Neural cell (in vitro differentiated cells): ENCODE measurements around the gene COG2. TPM values are rescaled to one million over a fixed set of nuclear protein-coding genes. Genes with fewer than 3 reads are reported as not detected.

Experiments used
- H2AFZ ChIP-seq: fragments of 200-600, 300-800 bp; sonication (generic), shearing (Covaris generic); 2 replicates; pipeline ENCODE4 v1.6.0; 2014; ENCODE audit warnings: low read depth, mild to moderate bottlenecking, antibody characterized with exemption, low read length, moderate library complexity
- H3F3A ChIP-seq: fragments of 200-600 bp; shearing (Covaris generic); 2 replicates; pipeline ENCODE4 v1.6.1; 2016; ENCODE audit warnings: mild to moderate bottlenecking, moderate library complexity, mixed read lengths, antibody characterized with exemption, low read length; ENCODE audit not compliant: insufficient read depth, poor library complexity, severe bottlenecking
- H3K27ac ChIP-seq: fragments of 200-600, 300-800 bp; sonication (generic), shearing (Covaris generic); 2 replicates; pipeline ENCODE4 v1.5.1; 2014; ENCODE audit warnings: mild to moderate bottlenecking, low read length, moderate library complexity
- H3K27me3 ChIP-seq: fragments of 300-800, 200-600 bp; sonication (generic), shearing (Covaris generic); 2 replicates; pipeline ENCODE4 v1.6.0; 2014; ENCODE audit warnings: mild to moderate bottlenecking, low read depth, low read length, moderate library complexity; ENCODE audit not compliant: insufficient read depth
- H3K36me3 ChIP-seq: fragments of 300-800, 200-600 bp; sonication (generic), shearing (Covaris generic); 2 replicates; pipeline ENCODE4 v1.5.1; 2014; ENCODE audit warnings: mild to moderate bottlenecking, antibody characterized with exemption, low read length, moderate library complexity; ENCODE audit not compliant: insufficient read depth
- H3K4me2 ChIP-seq: fragments of 300-800, 200-600 bp; sonication (generic), shearing (Covaris generic); 2 replicates; pipeline ENCODE4 v1.6.0; 2014; ENCODE audit warnings: mild to moderate bottlenecking, low read length
- H3K4me3 ChIP-seq: fragments of 300-800, 200-600 bp; sonication (generic), shearing (Covaris generic); 2 replicates; pipeline ENCODE4 v1.5.1; 2014; ENCODE audit warnings: mild to moderate bottlenecking, low read length, moderate library complexity
- H3K79me2 ChIP-seq: fragments of 200-600 bp; shearing (Covaris generic); replicated peaks from 2 replicates; pipeline ENCODE4 v1.6.0; 2014; ENCODE audit warnings: mild to moderate bottlenecking, low read length, moderate library complexity; ENCODE audit not compliant: insufficient read depth
- H3K9ac ChIP-seq: fragments of 300-800, 200-600 bp; sonication (generic), shearing (Covaris generic); 2 replicates; pipeline ENCODE4 v1.6.1; 2016; ENCODE audit warnings: mild to moderate bottlenecking, low read length, mixed read lengths
- H3K9me2 ChIP-seq: fragments of 200-600 bp; shearing (Covaris generic); 2 replicates; pipeline ENCODE4 v1.6.1; 2016; ENCODE audit warnings: mild to moderate bottlenecking, low read length, mixed read lengths; ENCODE audit not compliant: insufficient read depth
- H3K9me3 ChIP-seq: fragments of 200-600, 300-800 bp; sonication (generic), shearing (Covaris generic); 2 replicates; pipeline ENCODE4 v1.6.1; 2016; ENCODE audit warnings: mild to moderate bottlenecking, mixed run types, low read length, moderate library complexity, mixed read lengths
- H4K20me1 ChIP-seq: fragments of 200-600 bp; shearing (Covaris generic); 2 replicates; pipeline ENCODE4 v1.6.1; 2016; ENCODE audit warnings: mild to moderate bottlenecking, mixed run types; ENCODE audit not compliant: insufficient read depth
- EP300 ChIP-seq: fragments of 450-650 bp; conservative IDR thresholded peaks from 2 replicates; pipeline ENCODE4 v1.6.1; 2014; ENCODE audit warnings: antibody characterized with exemption, mild to moderate bottlenecking, moderate library complexity; ENCODE audit not compliant: poor library complexity, severe bottlenecking
- EZH2 ChIP-seq: fragments of 200-600, 300-800 bp; shearing (Covaris generic), sonication (generic); IDR thresholded peaks from 2 replicates; pipeline ENCODE4 v1.6.1; 2014; ENCODE audit warnings: antibody characterized with exemption, low read length, borderline replicate concordance, mild to moderate bottlenecking; ENCODE audit not compliant: insufficient read depth, poor library complexity, severe bottlenecking
- MXI1 ChIP-seq: fragments of 450-650 bp; conservative IDR thresholded peaks from 2 replicates; pipeline ENCODE4 v1.6.1; 2014; ENCODE audit warnings: antibody characterized with exemption, mild to moderate bottlenecking; ENCODE audit not compliant: poor library complexity, severe bottlenecking
- POLR2AphosphoS5 ChIP-seq: IDR thresholded peaks from 2 replicates; pipeline ENCODE4 v1.6.1; 2012
- RAD21 ChIP-seq: fragments of 450-650 bp; conservative IDR thresholded peaks from 2 replicates; pipeline ENCODE4 v1.6.1; 2014; ENCODE audit warnings: antibody characterized with exemption, mild to moderate bottlenecking, moderate library complexity
- SMC3 ChIP-seq: fragments of 450-650 bp; conservative IDR thresholded peaks from 2 replicates; pipeline ENCODE4 v1.6.1; 2014; ENCODE audit warnings: antibody characterized with exemption, mild to moderate bottlenecking, moderate library complexity; ENCODE audit not compliant: poor library complexity
- TAF1 ChIP-seq: IDR thresholded peaks from 2 replicates; pipeline ENCODE4 v1.6.1; 2012; ENCODE audit warnings: low read depth
- polyA plus RNA-seq: library from polyadenylated mRNA; depleted of rRNA; stranded (reverse); fragments of >200 nt; gene quantifications from 2 replicates; pipeline ENCODE4 v1.2.3, GENCODE V29; 2014
- TF ChIP-seq, protein P1 (sequence below): IDR thresholded peaks from 2 replicates; pipeline ENCODE4 v1.6.1; 2012; ENCODE audit warnings: borderline replicate concordance
- TF ChIP-seq, protein P2 (sequence below): fragments of 450-650 bp; IDR thresholded peaks from 2 replicates; pipeline ENCODE4 v1.5.1; 2014; ENCODE audit warnings: antibody characterized with exemption, mild to moderate bottlenecking, moderate library complexity; ENCODE audit not compliant: poor library complexity, severe bottlenecking

Gene COG2
- polyA plus RNA-seq, 1 donor from 2014 or later: 14.5 TPM

DNA sequence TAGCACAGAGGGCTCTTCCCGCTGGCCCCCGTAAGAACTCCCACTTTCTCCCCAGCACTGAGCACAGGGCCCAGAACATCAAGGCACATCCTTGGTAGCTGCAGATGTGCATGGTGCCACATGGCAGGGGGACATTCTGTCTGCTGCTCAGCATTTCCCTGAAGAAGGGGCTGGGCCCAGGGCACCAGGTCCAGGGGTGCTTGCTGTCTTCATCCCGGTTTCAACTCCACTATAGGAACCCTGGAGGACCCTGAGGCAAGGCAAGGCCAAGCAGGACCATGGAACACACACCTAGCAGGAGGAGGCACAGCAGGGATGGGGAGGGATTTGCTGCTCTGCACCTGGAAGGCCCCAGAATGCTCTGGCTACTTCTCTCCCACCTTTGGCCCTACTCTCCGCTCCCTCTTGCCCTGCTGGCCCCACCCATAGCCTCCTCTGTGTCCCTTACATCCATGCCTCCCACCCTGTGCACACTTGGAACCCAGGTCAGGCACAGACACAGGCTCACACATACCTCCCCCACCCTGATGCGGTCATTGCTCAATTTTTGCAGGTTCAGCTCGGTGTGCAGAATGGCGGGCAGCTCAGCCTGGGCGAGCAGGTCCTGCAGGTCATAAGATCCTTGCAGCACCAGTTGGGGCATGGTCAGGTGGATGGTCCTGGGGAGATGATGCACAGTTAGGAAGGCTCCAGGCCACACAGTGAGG lies 61.6 kb downstream of the COG2 start:
- Histone ChIP-seq H3K27me3 (no peaks in the 10 kb centered on the region), H3K27ac (no peak overlapping the region), H2AFZ (no peak overlapping the region), H4K20me1 (no peaks in the 10 kb centered on the region), H3K4me3 (no peak overlapping the region), H3K9ac (no peak overlapping the region), H3K9me3 (no peaks in the 10 kb centered on the region), H3K79me2 (no peaks in the 10 kb centered on the region), H3K9me2 (no peaks in the 10 kb centered on the region), H3K36me3 (no peaks in the 10 kb centered on the region), H3K4me2 (no peak overlapping the region), H3F3A (no peaks in the 10 kb centered on the region)
- TF ChIP-seq TAF1: no peak
- TF ChIP-seq, protein P1, sequence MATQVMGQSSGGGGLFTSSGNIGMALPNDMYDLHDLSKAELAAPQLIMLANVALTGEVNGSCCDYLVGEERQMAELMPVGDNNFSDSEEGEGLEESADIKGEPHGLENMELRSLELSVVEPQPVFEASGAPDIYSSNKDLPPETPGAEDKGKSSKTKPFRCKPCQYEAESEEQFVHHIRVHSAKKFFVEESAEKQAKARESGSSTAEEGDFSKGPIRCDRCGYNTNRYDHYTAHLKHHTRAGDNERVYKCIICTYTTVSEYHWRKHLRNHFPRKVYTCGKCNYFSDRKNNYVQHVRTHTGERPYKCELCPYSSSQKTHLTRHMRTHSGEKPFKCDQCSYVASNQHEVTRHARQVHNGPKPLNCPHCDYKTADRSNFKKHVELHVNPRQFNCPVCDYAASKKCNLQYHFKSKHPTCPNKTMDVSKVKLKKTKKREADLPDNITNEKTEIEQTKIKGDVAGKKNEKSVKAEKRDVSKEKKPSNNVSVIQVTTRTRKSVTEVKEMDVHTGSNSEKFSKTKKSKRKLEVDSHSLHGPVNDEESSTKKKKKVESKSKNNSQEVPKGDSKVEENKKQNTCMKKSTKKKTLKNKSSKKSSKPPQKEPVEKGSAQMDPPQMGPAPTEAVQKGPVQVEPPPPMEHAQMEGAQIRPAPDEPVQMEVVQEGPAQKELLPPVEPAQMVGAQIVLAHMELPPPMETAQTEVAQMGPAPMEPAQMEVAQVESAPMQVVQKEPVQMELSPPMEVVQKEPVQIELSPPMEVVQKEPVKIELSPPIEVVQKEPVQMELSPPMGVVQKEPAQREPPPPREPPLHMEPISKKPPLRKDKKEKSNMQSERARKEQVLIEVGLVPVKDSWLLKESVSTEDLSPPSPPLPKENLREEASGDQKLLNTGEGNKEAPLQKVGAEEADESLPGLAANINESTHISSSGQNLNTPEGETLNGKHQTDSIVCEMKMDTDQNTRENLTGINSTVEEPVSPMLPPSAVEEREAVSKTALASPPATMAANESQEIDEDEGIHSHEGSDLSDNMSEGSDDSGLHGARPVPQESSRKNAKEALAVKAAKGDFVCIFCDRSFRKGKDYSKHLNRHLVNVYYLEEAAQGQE: no peak
- TF ChIP-seq POLR2AphosphoS5: no peak
- TF ChIP-seq, protein P2, sequence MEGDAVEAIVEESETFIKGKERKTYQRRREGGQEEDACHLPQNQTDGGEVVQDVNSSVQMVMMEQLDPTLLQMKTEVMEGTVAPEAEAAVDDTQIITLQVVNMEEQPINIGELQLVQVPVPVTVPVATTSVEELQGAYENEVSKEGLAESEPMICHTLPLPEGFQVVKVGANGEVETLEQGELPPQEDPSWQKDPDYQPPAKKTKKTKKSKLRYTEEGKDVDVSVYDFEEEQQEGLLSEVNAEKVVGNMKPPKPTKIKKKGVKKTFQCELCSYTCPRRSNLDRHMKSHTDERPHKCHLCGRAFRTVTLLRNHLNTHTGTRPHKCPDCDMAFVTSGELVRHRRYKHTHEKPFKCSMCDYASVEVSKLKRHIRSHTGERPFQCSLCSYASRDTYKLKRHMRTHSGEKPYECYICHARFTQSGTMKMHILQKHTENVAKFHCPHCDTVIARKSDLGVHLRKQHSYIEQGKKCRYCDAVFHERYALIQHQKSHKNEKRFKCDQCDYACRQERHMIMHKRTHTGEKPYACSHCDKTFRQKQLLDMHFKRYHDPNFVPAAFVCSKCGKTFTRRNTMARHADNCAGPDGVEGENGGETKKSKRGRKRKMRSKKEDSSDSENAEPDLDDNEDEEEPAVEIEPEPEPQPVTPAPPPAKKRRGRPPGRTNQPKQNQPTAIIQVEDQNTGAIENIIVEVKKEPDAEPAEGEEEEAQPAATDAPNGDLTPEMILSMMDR: no peak
- no peak for TF ChIP-seq EZH2
- no peak for TF ChIP-seq EP300
- no peak for TF ChIP-seq MXI1
- TF ChIP-seq RAD21: no peak
- TF ChIP-seq SMC3: no peak

GRCh38 chr1:230704830-230705229 lies 62.5 kb downstream of the COG2 start:
- Histone ChIP-seq H3K9me2 (no peaks in the 10 kb centered on the region), H3K27ac (no peak overlapping the region), H3K36me3 (no peaks in the 10 kb centered on the region), H3K4me2 (no peak overlapping the region), H4K20me1 (no peaks in the 10 kb centered on the region), H3F3A (no peaks in the 10 kb centered on the region), H3K9me3 (no peaks in the 10 kb centered on the region), H3K4me3 (no peak overlapping the region), H3K79me2 (no peaks in the 10 kb centered on the region), H2AFZ (no peak overlapping the region), H3K27me3 (no peaks in the 10 kb centered on the region), H3K9ac (no peak overlapping the region)
- TF ChIP-seq, protein P2: no peak
